Measurements from ENCODE around the gene MICAL1. TPM values are rescaled to one million over a fixed set of nuclear protein-coding genes. Genes with fewer than 3 reads are reported as not detected.

MICAL1 gene
- polyA plus RNA-seq, 2 of the 4 experiments (the other 2 are of a cell fraction): 14.1 to 16.9 TPM

DNA sequence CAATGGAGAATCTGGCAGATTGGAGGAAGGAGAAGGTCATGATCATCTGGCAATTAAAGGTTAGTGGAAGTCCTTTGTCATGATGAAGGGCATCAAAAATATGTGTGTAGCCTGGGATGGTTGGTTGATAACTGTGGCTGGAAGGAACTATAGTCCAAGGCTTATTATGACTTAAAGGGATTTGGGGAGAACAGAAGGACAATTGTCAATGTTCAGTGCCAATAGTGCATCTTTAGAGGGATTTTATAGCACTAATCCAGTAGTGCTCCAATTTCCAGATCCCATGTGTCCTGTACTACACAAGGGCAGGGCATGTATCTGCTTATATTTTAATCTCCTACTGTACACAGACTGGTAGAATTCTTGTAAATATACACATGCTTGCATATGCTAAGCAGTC lies 32.4 kb upstream of the MICAL1 start:
- CTCF ChIA-PET: no interaction called here
- POLR2A ChIA-PET: no interaction called here
- no peak for ATAC-seq
- TF ChIP-seq CBX8 (IDR thresholded peaks at IDR 0.05) (no peak), HDAC2 (IDR thresholded peaks at IDR 0.05) (no peak), ZSCAN20 (CRISPR knock-in tag; IDR thresholded peaks at IDR 0.05) (no peak), MAFK (IDR thresholded peaks at IDR 0.05; ENCODE audit: partially characterized antibody) (no peak), POLR2AphosphoS2 (conservative IDR thresholded peaks at IDR 0.05; ENCODE audit: low read length) (no peak), KDM1A (IDR thresholded peaks at IDR 0.05; ENCODE audit: low read depth) (no peak), PBX3 (IDR thresholded peaks at IDR 0.05) (no peak), NR3C1 (IDR thresholded peaks at IDR 0.05) (no peak), SREBF2 (IDR thresholded peaks at IDR 0.05) (no peak), RARB (CRISPR knock-in tag; IDR thresholded peaks at IDR 0.05) (no peak), EHMT2 (IDR thresholded peaks at IDR 0.05; ENCODE audit: low read depth) (no peak), ZC3H11A (IDR thresholded peaks at IDR 0.05) (no peak), JUN (IDR thresholded peaks at IDR 0.05) (no peak)
- TF ChIP-seq, protein P1, sequence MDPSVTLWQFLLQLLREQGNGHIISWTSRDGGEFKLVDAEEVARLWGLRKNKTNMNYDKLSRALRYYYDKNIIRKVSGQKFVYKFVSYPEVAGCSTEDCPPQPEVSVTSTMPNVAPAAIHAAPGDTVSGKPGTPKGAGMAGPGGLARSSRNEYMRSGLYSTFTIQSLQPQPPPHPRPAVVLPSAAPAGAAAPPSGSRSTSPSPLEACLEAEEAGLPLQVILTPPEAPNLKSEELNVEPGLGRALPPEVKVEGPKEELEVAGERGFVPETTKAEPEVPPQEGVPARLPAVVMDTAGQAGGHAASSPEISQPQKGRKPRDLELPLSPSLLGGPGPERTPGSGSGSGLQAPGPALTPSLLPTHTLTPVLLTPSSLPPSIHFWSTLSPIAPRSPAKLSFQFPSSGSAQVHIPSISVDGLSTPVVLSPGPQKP (IDR thresholded peaks at IDR 0.05; ENCODE audit: low read depth, low read length): no peak
- Histone ChIP-seq H3K27ac (no peak overlapping the region), H3K9me3 (no peaks in the 10 kb centered on the region), H3K4me2 (no peak overlapping the region), H3K4me3 (no peak overlapping the region), H3K4me1 (0 out of 3 replicates have a peak, but pooled peaks cover 7% of the 10 kb centered on the region)
- no peak for DNase-seq (ENCODE audit: low read depth in 1 of 2, low spot score in 1 of 2)
- no peak for FAIRE-seq

DNA sequence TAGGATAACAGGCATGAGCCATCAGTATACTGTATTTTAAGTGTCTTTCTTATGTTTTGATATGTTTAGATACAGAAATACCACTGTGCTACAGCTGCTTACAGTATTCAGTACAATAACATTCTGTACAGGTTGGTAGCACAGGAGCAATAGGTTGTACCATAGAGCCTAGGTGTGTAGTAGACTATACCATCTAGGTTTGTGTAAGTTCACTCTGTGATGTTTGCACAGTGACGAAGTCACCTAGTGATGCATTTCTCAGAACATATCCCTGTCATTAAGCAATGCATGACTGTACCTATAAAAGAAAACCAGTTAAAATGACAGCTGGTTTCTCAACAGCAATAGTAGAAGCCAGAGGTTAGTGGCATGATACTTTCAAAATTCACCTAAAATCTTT lies 30.5 kb upstream of the MICAL1 start:
- no peak overlapping the region for H3K4me2 ChIP-seq
- no peaks in the 10 kb centered on the region for H3K9me3 ChIP-seq
- WGBS (ENCODE audit: missing lambda C conversion rate): 7% methylated on average over 1 of the region's 1 CpG
- FAIRE-seq: no peak
- peaks cover 17% of the 10 kb centered on the region; the same call in 2 of the 3 replicates for H3K4me1 ChIP-seq
- no peak overlapping the region for H3K4me3 ChIP-seq
- CTCF ChIA-PET: interaction anchor here (1.0 kb wide), 1 partner anchor 219 kb away, joined by 4 read pairs; no protein-coding TSS in a partner anchor
- H3K27ac ChIP-seq: no peak overlapping the region; a peak in 1 of 6 replicates
- TF ChIP-seq TFCP2L1 (CRISPR knock-in tag; IDR thresholded peaks at IDR 0.05) (no peak), RCOR1 (IDR thresholded peaks at IDR 0.05; ENCODE audit: low read depth, low read length) (no peak), FOSL2 (IDR thresholded peaks at IDR 0.05) (no peak), FOSL2 (CRISPR knock-in tag; IDR thresholded peaks at IDR 0.05) (peak; percentile 59), NPAS2 (CRISPR knock-in tag; IDR thresholded peaks at IDR 0.05; ENCODE audit: borderline replicate concordance) (no peak), CEBPB (IDR thresholded peaks at IDR 0.05) (0 out of 4 replicates have a peak, but pooled peaks of 1 of the 2 experiments have one; percentile 15)
- TF ChIP-seq, protein P2, sequence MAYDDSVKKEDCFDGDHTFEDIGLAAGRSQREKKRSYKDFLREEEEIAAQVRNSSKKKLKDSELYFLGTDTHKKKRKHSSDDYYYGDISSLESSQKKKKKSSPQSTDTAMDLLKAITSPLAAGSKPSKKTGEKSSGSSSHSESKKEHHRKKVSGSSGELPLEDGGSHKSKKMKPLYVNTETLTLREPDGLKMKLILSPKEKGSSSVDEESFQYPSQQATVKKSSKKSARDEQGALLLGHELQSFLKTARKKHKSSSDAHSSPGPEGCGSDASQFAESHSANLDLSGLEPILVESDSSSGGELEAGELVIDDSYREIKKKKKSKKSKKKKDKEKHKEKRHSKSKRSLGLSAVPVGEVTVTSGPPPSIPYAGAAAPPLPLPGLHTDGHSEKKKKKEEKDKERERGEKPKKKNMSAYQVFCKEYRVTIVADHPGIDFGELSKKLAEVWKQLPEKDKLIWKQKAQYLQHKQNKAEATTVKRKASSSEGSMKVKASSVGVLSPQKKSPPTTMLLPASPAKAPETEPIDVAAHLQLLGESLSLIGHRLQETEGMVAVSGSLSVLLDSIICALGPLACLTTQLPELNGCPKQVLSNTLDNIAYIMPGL (CRISPR knock-in tag; IDR thresholded peaks at IDR 0.05; ENCODE audit: borderline replicate concordance): no peak
- ATAC-seq: no peak
- POLR2A ChIA-PET: no interaction called here
- DNase-seq (ENCODE audit: low read depth in 1 of 2, low spot score in 1 of 2): peak in 1 of 2 experiments; percentile 44

- DNase-seq (ENCODE audit: low read depth in 1 of 2, low spot score in 1 of 2): no peak
- H3K27ac ChIP-seq: peak overlapping the region in 1 of 2 experiments; percentile 10; a peak in 1 of 6 replicates
- H3K4me2 ChIP-seq: no peak overlapping the region
- H3K4me1 ChIP-seq: peaks cover 24% of the 10 kb centered on the region; the same call in 2 of the 3 replicates
- H3K9me3 ChIP-seq: no peaks in the 10 kb centered on the region
- no peak overlapping the region for H3K4me3 ChIP-seq
- 74% methylated on average over 3 of the region's 3 CpGs for WGBS (ENCODE audit: missing lambda C conversion rate)
- ChIA-PET POLR2A (no interaction called here), CTCF (interaction anchor here (1.0 kb wide), 1 partner anchor 220 kb away, joined by 4 read pairs; no protein-coding TSS in a partner anchor)
- no peak for TF ChIP-seq RNF2 (IDR thresholded peaks at IDR 0.05; ENCODE audit: borderline replicate concordance, low read depth)
- no peak for TF ChIP-seq SMC3 (IDR thresholded peaks at IDR 0.05)
- no peak for TF ChIP-seq RARB (CRISPR knock-in tag; IDR thresholded peaks at IDR 0.05)
- TF ChIP-seq JUNB (IDR thresholded peaks at IDR 0.05): no peak
- TF ChIP-seq TP53 (CRISPR knock-in tag; IDR thresholded peaks at IDR 0.05): no peak
- no peak for FAIRE-seq
- ATAC-seq: no peak
Observed at GRCh38 chr6:109485266-109485935, 29.8 kb upstream of the MICAL1 start.

Data from A549 (cell line).